Endodermal cell (in vitro differentiated cells): ENCODE results near the gene CDH8. TPM values are rescaled to one million over a fixed set of nuclear protein-coding genes. Genes with fewer than 3 reads are reported as not detected.

Source experiments
- DNase-seq: peaks from one replicate; pipeline ENCODE4 v3.0.0-alpha.2; 2017
- H3K27ac ChIP-seq: 2 replicates; pipeline ENCODE4 v1.5.1; 2013; ENCODE audit warnings: mild to moderate bottlenecking, low read depth, low read length, moderate library complexity
- H3K27me3 ChIP-seq: 2 replicates; pipeline ENCODE4 v1.6.1; 2013; ENCODE audit warnings: mild to moderate bottlenecking, low read length, moderate library complexity; ENCODE audit not compliant: insufficient read depth, control insufficient read depth, poor library complexity, severe bottlenecking
- H3K36me3 ChIP-seq: 2 replicates; pipeline ENCODE4 v1.7.0; 2013; ENCODE audit warnings: mild to moderate bottlenecking, low read length, moderate library complexity; ENCODE audit not compliant: control insufficient read depth, insufficient read depth
- H3K4me1 ChIP-seq: one replicate; pipeline ENCODE4 v1.7.0; 2013; ENCODE audit warnings: low read length; ENCODE audit not compliant: control insufficient read depth, insufficient read depth
- H3K4me3 ChIP-seq: 2 replicates; pipeline ENCODE4 v1.5.1; 2013; ENCODE audit warnings: mild to moderate bottlenecking, low read length, moderate library complexity
- H3K9ac ChIP-seq: 2 replicates; pipeline ENCODE4 v1.6.1; 2013; ENCODE audit warnings: mild to moderate bottlenecking, low read length, moderate library complexity; ENCODE audit not compliant: poor library complexity, severe bottlenecking; ENCODE audit errors: extremely low read depth
- H3K9me3 ChIP-seq: 2 replicates; pipeline ENCODE4 v1.6.1; 2013; ENCODE audit warnings: mild to moderate bottlenecking, low read length, moderate library complexity; ENCODE audit not compliant: control insufficient read depth
- H3K27ac Mint-ChIP-seq: 2 replicates; pipeline ENCODE4 v1.8.0; 2020; ENCODE audit warnings: mixed read lengths
- H3K27me3 Mint-ChIP-seq: 2 replicates; pipeline ENCODE4 v1.8.0; 2021; ENCODE audit warnings: mild to moderate bottlenecking, mixed read lengths; ENCODE audit not compliant: insufficient read depth
- H3K36me3 Mint-ChIP-seq: 2 replicates; pipeline ENCODE4 v1.8.0; 2020; ENCODE audit warnings: low read depth, mixed read lengths
- H3K4me1 Mint-ChIP-seq: 2 replicates; pipeline ENCODE4 v1.8.0; 2020; ENCODE audit warnings: mixed read lengths
- H3K4me3 Mint-ChIP-seq: 2 replicates; pipeline ENCODE4 v1.8.0; 2020; ENCODE audit warnings: mild to moderate bottlenecking, moderate library complexity, mixed read lengths
- H3K9me3 Mint-ChIP-seq: 2 replicates; pipeline ENCODE4 v1.8.0; 2020; ENCODE audit warnings: mild to moderate bottlenecking, mixed read lengths
- WGBS, 2 experiments: methylation state at CpG; one replicate each; pipeline versions ENCODE4 v1.1.5 to v1.1.7; 2013; ENCODE audit warnings: missing lambda C conversion rate in 2 of 2, mixed read lengths in 1 of 2; ENCODE audit not compliant: insufficient coverage in 1 of 2, insufficient read length in 1 of 2; 5-methylcytosine and 5-hydroxymethylcytosine counted together
- total RNA-seq, 2 donors: library from RNA; stranded (reverse); fragmentation: NEBNext Ultra II Directional in 1 of 2; extraction: Animal tissue kit (Norgen Biotek cat#: 25700) in 1 of 2; gene quantifications; 2 replicates in 1 of 2; 3 replicates in 1 of 2; pipeline ENCODE4 v1.2.1, GENCODE V29; 2021
- TF ChIP-seq, protein P1 (sequence below): fragments of 200-600 bp; sonication (generic); conservative IDR thresholded peaks from 2 replicates; pipeline ENCODE4 v1.5.0; 2021; ENCODE audit warnings: antibody characterized with exemption, mild to moderate bottlenecking

The CDH8 gene
- total RNA-seq, 2 donors from 2014 or later, result 13.9 to 27.2 TPM

DNA sequence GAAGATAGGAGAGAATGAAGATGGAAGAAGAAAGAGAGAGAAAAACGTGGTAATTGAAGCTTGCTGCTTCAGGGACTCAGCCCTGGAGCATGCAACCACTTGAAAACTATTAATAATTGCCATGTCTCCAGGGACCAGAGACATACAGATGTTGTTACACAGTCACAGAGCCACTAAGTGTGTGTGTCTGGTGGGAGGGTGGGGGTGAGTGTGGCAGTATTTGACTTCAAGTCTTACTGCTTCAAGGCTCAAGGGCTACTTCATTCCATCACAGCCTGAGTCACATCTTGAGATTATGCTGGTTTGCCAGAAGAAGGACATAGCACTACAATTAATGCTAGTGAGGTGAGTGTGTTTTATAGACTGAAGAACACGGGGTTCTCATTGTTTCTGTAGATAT is 202.2 kb downstream of the CDH8 start:
- no peaks in the 10 kb centered on the region for H3K36me3 ChIP-seq
- TF ChIP-seq, protein P1, sequence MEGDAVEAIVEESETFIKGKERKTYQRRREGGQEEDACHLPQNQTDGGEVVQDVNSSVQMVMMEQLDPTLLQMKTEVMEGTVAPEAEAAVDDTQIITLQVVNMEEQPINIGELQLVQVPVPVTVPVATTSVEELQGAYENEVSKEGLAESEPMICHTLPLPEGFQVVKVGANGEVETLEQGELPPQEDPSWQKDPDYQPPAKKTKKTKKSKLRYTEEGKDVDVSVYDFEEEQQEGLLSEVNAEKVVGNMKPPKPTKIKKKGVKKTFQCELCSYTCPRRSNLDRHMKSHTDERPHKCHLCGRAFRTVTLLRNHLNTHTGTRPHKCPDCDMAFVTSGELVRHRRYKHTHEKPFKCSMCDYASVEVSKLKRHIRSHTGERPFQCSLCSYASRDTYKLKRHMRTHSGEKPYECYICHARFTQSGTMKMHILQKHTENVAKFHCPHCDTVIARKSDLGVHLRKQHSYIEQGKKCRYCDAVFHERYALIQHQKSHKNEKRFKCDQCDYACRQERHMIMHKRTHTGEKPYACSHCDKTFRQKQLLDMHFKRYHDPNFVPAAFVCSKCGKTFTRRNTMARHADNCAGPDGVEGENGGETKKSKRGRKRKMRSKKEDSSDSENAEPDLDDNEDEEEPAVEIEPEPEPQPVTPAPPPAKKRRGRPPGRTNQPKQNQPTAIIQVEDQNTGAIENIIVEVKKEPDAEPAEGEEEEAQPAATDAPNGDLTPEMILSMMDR, result no peak
- H3K27me3 ChIP-seq, result no peaks in the 10 kb centered on the region
- H3K4me3 Mint-ChIP-seq, result no peak overlapping the region
- 83% methylated on average over 2 of the region's 2 CpGs; no CpG with 5 or more reads in 1 of the 2 experiments for WGBS, 2 experiments
- no peak overlapping the region for H3K27ac Mint-ChIP-seq
- no peak overlapping the region for H3K9ac ChIP-seq
- DNase-seq, result no peak
- H3K27ac ChIP-seq, result no peak overlapping the region
- peaks cover 26% of the 10 kb centered on the region for H3K4me1 Mint-ChIP-seq
- peaks cover 2% of the 10 kb centered on the region for H3K36me3 Mint-ChIP-seq
- no peak overlapping the region for H3K4me3 ChIP-seq
- no peaks in the 10 kb centered on the region for H3K27me3 Mint-ChIP-seq
- no peaks in the 10 kb centered on the region for H3K9me3 ChIP-seq
- H3K9me3 Mint-ChIP-seq, result no peaks in the 10 kb centered on the region
- peaks cover 14% of the 10 kb centered on the region for H3K4me1 ChIP-seq

DNA sequence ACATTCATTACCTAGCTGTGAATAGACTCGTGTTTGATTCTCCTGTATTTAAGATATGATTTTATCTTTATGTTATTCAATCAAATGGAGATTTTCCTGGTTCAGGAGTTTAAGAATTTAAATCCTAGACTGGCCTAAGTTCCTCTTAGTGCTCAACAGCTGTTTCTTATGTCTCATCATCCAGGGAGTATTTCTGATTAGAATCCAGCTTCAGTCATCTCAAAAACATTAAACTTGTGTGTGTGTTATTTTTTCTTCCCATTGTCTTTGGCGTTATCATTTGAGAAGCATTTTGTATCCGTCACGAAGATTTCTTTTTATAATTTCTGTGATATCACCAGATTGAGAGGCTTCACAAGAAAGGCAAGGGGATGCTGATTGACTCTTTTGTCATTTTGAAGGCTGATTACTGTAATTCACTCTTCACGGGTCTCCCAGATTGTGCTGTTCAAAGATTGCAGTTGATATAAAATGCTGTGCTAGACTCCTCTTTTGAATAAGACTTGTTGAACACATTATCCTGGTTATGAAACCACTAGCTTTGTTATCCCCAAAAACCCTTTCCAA is 204.8 kb downstream of the CDH8 start:
- WGBS, 2 experiments, result 92 to 96% methylated on average over 4 of the region's 5 CpGs
- no peaks in the 10 kb centered on the region for H3K36me3 ChIP-seq
- Mint-ChIP-seq H3K36me3 (peaks cover 3% of the 10 kb centered on the region), H3K4me1 (peaks cover 6% of the 10 kb centered on the region), H3K27me3 (no peaks in the 10 kb centered on the region), H3K9me3 (no peaks in the 10 kb centered on the region), H3K4me3 (no peak overlapping the region), H3K27ac (no peak overlapping the region)
- no peak overlapping the region for H3K27ac ChIP-seq
- no peak for DNase-seq
- H3K9me3 ChIP-seq, result no peaks in the 10 kb centered on the region
- no peak overlapping the region for H3K9ac ChIP-seq
- TF ChIP-seq, protein P1, result no peak
- H3K27me3 ChIP-seq, result no peaks in the 10 kb centered on the region
- no peaks in the 10 kb centered on the region for H3K4me1 ChIP-seq
- H3K4me3 ChIP-seq, result no peak overlapping the region

DNA sequence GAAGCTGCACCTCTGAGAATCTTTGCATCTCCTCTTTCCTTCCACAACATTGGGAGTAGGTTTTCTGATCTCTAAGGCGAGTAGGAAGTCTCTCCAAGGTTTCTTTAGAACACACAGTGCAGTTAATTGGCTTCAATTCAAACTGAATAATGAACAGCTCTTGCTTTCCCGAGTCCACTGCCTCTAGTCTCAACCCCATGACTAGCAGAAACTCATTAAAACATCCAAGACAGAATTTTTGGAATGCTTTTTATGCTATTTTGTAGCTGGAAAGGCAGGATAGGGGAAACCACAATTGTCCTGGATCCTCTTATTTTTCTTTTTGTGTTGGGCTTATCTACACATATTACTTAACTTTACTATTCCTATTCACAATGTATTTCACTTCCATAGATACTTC is 206.6 kb downstream of the CDH8 start:
- TF ChIP-seq, protein P1, result no peak
- Histone ChIP-seq H3K9ac (no peak overlapping the region), H3K36me3 (no peaks in the 10 kb centered on the region), H3K4me1 (no peaks in the 10 kb centered on the region), H3K4me3 (no peak overlapping the region), H3K27me3 (no peaks in the 10 kb centered on the region), H3K9me3 (no peaks in the 10 kb centered on the region), H3K27ac (no peak overlapping the region)
- Mint-ChIP-seq H3K4me1 (peaks cover 4% of the 10 kb centered on the region), H3K27ac (no peak overlapping the region), H3K9me3 (no peaks in the 10 kb centered on the region), H3K27me3 (no peaks in the 10 kb centered on the region), H3K4me3 (no peak overlapping the region), H3K36me3 (peaks cover 3% of the 10 kb centered on the region)
- WGBS, 2 experiments, result 82% methylated on average over 2 of the region's 2 CpGs; no CpG with 5 or more reads in 1 of the 2 experiments
- no peak for DNase-seq
